Stimulated activated CD8-positive, alpha-beta memory T cell treated with anti-CD3 and anti-CD28 coated beads, Interleukin-4, amount 100 ng/mL, for 24 hours (primary cell): Measurements from ENCODE around the gene LARP4B.

ENCODE experiments used
- DNase-seq: peaks from one replicate; pipeline ENCODE4 v3.0.0-alpha.2; 2020; ENCODE audit warnings: low read depth

Gene LARP4B

GRCh38 chr10:767794-768193, 163.7 kb downstream of the LARP4B start:
- DNase-seq, result no peak

GRCh38 chr10:767211-767610, 164.3 kb downstream of the LARP4B start:
- no peak for DNase-seq

- no peak for DNase-seq
Measured at GRCh38 chr10:761376-761775, 170.1 kb downstream of the LARP4B start.

- no peak for DNase-seq
Measured at GRCh38 chr10:760622-761021, 170.9 kb downstream of the LARP4B start.

GRCh38 chr10:759898-760477, 171.5 kb downstream of the LARP4B start:
- DNase-seq, result no peak
